PC-3 (cell line): ENCODE measurements around the gene DPH7.

Source experiments
- EZH2 ChIP-seq: fragments of 300-600 bp; sonication (generic); IDR thresholded peaks from one replicate; pipeline ENCODE4 v1.6.1; 2017; ENCODE audit warnings: antibody characterized with exemption, mild to moderate bottlenecking, low read length; ENCODE audit not compliant: unreplicated experiment
- TF ChIP-seq, protein P1 (sequence below): fragments of 300-600 bp; sonication (generic); conservative IDR thresholded peaks from 2 replicates; pipeline ENCODE4 v1.5.1; 2017; ENCODE audit warnings: antibody characterized with exemption, low read depth, mild to moderate bottlenecking, low read length

DNA sequence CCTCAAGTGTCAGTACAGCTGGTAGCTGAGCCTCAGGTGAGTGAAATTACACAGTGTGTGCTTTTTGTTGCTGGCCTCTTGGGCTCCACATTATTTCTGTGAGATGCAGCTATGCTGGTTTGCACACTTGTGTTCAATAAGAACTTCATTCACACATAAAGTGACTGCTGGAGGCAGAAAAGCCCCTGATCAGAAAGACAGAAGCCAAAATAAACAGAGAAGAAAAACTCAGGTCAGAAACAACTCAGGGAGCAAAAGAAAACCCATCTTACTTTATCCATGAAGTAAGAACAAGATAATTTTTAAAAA lies 43.7 kb downstream of the DPH7 start:
- TF ChIP-seq, protein P1, sequence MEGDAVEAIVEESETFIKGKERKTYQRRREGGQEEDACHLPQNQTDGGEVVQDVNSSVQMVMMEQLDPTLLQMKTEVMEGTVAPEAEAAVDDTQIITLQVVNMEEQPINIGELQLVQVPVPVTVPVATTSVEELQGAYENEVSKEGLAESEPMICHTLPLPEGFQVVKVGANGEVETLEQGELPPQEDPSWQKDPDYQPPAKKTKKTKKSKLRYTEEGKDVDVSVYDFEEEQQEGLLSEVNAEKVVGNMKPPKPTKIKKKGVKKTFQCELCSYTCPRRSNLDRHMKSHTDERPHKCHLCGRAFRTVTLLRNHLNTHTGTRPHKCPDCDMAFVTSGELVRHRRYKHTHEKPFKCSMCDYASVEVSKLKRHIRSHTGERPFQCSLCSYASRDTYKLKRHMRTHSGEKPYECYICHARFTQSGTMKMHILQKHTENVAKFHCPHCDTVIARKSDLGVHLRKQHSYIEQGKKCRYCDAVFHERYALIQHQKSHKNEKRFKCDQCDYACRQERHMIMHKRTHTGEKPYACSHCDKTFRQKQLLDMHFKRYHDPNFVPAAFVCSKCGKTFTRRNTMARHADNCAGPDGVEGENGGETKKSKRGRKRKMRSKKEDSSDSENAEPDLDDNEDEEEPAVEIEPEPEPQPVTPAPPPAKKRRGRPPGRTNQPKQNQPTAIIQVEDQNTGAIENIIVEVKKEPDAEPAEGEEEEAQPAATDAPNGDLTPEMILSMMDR = no peak
- TF ChIP-seq EZH2 = no peak
